Measurements from ENCODE around the gene RPS6KA2. TPM values are rescaled to one million over a fixed set of nuclear protein-coding genes. Genes with fewer than 3 reads are reported as not detected.

The RPS6KA2 gene
- total and polyA plus RNA-seq, 2 donors (not counting 3 experiments of a cell fraction or from before 2014, with no cell fraction given) = 54.5 to 75.8 TPM

DNA sequence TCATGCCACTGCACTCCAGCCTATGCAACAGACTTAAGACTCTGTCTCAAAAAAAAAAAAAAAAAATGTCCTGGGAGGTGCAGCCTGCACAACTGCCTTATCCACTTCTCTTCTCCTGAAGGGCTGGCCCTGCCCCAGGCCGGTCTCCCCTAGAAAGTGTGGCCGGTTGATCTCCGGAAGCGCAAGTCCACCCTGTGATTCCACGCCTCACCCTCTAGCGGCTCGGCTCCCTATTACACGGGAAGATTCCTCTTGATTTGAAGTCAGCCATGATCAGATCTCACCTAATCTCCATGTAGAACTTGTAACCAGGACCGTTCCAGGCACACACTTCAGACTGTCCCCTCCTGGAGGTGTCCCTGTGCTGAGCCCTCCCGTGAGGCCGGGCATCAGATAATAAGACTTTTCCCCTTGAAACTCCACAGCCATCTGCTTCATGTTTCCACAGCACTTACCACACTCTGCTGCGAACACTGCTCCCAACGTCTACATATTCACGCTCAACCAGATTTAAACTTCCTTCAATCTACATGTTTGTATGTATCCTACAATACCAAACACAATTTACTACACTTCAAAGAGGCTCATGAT lies 49.3 kb upstream of the RPS6KA2 start:
- no peaks in the 10 kb centered on the region for H3K9me1 ChIP-seq (replicated peaks; ENCODE audit: control insufficient read depth, extremely low read depth, insufficient read depth, low read length)
- CTCF ChIA-PET = no interaction called here
- no peak overlapping the region for H3K27ac ChIP-seq (ENCODE audit: insufficient read depth, low read depth, low read length)
- peaks cover 1 to 7% of the 10 kb centered on the region in 2 experiments for H3K27me3 ChIP-seq (ENCODE audit: control insufficient read depth in 2 of 2, insufficient read depth in 2 of 2, low read length in 2 of 2)
- FAIRE-seq = no peak
- TF ChIP-seq MYC (IDR thresholded peaks at IDR 0.05; ENCODE audit: low read depth, low read length) (no peak), POLR2A (IDR thresholded peaks at IDR 0.05; ENCODE audit: low read depth, low read length) (no peak), FOS (IDR thresholded peaks at IDR 0.05; ENCODE audit: borderline replicate concordance, insufficient read depth, low read length) (no peak), GATA2 (IDR thresholded peaks at IDR 0.05; ENCODE audit: insufficient read depth, insufficient read length, low read depth, low read length) (no peak), JUN (IDR thresholded peaks at IDR 0.05; ENCODE audit: borderline replicate concordance, insufficient read depth, insufficient read length, low read depth) (no peak), POLR2AphosphoS5 (IDR thresholded peaks at IDR 0.05; ENCODE audit: insufficient read depth, low read depth, low read length) (no peak), EZH2 (IDR thresholded peaks at IDR 0.05; ENCODE audit: borderline replicate concordance, low read depth, low read length, severe bottlenecking) (no peak)
- TF ChIP-seq, protein P1, sequence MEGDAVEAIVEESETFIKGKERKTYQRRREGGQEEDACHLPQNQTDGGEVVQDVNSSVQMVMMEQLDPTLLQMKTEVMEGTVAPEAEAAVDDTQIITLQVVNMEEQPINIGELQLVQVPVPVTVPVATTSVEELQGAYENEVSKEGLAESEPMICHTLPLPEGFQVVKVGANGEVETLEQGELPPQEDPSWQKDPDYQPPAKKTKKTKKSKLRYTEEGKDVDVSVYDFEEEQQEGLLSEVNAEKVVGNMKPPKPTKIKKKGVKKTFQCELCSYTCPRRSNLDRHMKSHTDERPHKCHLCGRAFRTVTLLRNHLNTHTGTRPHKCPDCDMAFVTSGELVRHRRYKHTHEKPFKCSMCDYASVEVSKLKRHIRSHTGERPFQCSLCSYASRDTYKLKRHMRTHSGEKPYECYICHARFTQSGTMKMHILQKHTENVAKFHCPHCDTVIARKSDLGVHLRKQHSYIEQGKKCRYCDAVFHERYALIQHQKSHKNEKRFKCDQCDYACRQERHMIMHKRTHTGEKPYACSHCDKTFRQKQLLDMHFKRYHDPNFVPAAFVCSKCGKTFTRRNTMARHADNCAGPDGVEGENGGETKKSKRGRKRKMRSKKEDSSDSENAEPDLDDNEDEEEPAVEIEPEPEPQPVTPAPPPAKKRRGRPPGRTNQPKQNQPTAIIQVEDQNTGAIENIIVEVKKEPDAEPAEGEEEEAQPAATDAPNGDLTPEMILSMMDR (IDR thresholded peaks at IDR 0.05; ENCODE audit: extremely low read depth in 1 of 2, insufficient read depth in 1 of 2, low read depth in 1 of 2, low read length in 2 of 2) = no peak
- TF ChIP-seq, protein P2, sequence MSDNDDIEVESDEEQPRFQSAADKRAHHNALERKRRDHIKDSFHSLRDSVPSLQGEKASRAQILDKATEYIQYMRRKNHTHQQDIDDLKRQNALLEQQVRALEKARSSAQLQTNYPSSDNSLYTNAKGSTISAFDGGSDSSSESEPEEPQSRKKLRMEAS (IDR thresholded peaks at IDR 0.05; ENCODE audit: insufficient read depth, insufficient read length) = no peak
- H3K4me1 ChIP-seq (ENCODE audit: control insufficient read depth, extremely low read depth, insufficient read depth, low read length) = no peaks in the 10 kb centered on the region
- no peak for DNase-seq (ENCODE audit: low read depth, low spot score)
- no peaks in the 10 kb centered on the region for H4K20me1 ChIP-seq (replicated peaks; ENCODE audit: control insufficient read depth, extremely low read depth, insufficient read depth, low read length)
- H3K79me2 ChIP-seq (ENCODE audit: control insufficient read depth, insufficient read depth, low read length) = no peaks in the 10 kb centered on the region
- no peaks in the 10 kb centered on the region for H3K36me3 ChIP-seq (ENCODE audit: control insufficient read depth in 2 of 2, extremely low read depth in 1 of 2, insufficient read depth in 2 of 2, low read length in 2 of 2)
- H3K4me2 ChIP-seq (ENCODE audit: insufficient read depth, low read length) = no peak overlapping the region
- intact Hi-C loops (cut with micrococcal nuclease) (no loop called here), dilution Hi-C loops (cut with MboI; ENCODE audit: extremely low pct_ligation_motif_present, low sequenced_read_pairs) (no loop called here)
- H3K9ac ChIP-seq (replicated peaks; ENCODE audit: extremely low read depth, insufficient read depth, low read length) = no peak overlapping the region
- no peak overlapping the region for H2AFZ ChIP-seq (ENCODE audit: low read depth, low read length)
- BruUV-seq (replicated peaks) = no TSS peak
- no peaks in the 10 kb centered on the region for H3K9me3 ChIP-seq (replicated peaks; ENCODE audit: control insufficient read depth, insufficient read depth, low read length)
- no peak overlapping the region for H3K4me3 ChIP-seq (replicated peaks in 1 of 3; ENCODE audit: insufficient read depth in 1 of 3, low read depth in 1 of 3, low read length in 3 of 3)
- POLR2A ChIA-PET = no interaction called here

Data from endothelial cell of umbilical vein (primary cell).